GM18907 (cell line): ENCODE data around the gene CACYBP.
"Not testable (repeated sequence)": the region's sequence is repeated elsewhere in the genome, so short reads cannot be mapped to it uniquely, and the experiment has no call there.

Source experiments
- ATAC-seq: cut with Tn5 transposase; IDR thresholded peaks from one replicate; pipeline ENCODE4 v1.9.1; 2021; ENCODE audit warnings: mild to moderate bottlenecking, moderate library complexity; ENCODE audit not compliant: unreplicated experiment

The CACYBP gene

GRCh38 chr1:175005085-175005783 is 5.5 kb downstream of the CACYBP start:
- no peak for ATAC-seq

- no peak for ATAC-seq
These were observed 9.8 kb downstream of the CACYBP start for GRCh38 chr1:175009532-175009931.

GRCh38 chr1:175013445-175013844 is 13.7 kb downstream of the CACYBP start:
- ATAC-seq: no peak

GRCh38 chr1:175015243-175015642 is 15.5 kb downstream of the CACYBP start:
- no peak for ATAC-seq

- no peak for ATAC-seq
These were observed 19.8 kb downstream of the CACYBP start for GRCh38 chr1:175019524-175019923.

GRCh38 chr1:175023043-175023921 is 23.5 kb downstream of the CACYBP start, which contains the start of gene MRPS14:
Gene MRPS14, minus strand, starts transcription at chr1:175023425. Its CDS starts 17 bp downstream, at chr1:175023408.
- ATAC-seq: peak; percentile 96

GRCh38 chr1:175023922-175024242 is 24.1 kb downstream of the CACYBP start:
- not testable (repeated sequence) for ATAC-seq

GRCh38 chr1:175024773-175025172 is 25.0 kb downstream of the CACYBP start:
- ATAC-seq: no peak

- no peak for ATAC-seq
These were observed 34.2 kb downstream of the CACYBP start for GRCh38 chr1:175033953-175034352.

GRCh38 chr1:175034775-175035174 is 35.0 kb downstream of the CACYBP start:
- ATAC-seq: no peak

- no peak for ATAC-seq
These were observed 36.1 kb downstream of the CACYBP start for GRCh38 chr1:175035865-175036264.

- ATAC-seq: no peak
These were observed 36.7 kb downstream of the CACYBP start for GRCh38 chr1:175036476-175036875.

- no peak for ATAC-seq
These were observed 37.7 kb downstream of the CACYBP start for GRCh38 chr1:175037416-175037815.

GRCh38 chr1:175040324-175040879 is 40.7 kb downstream of the CACYBP start:
- ATAC-seq: no peak

- no peak for ATAC-seq
These were observed 42.9 kb downstream of the CACYBP start for GRCh38 chr1:175042650-175043049.

- ATAC-seq: no peak
These were observed 44.1 kb downstream of the CACYBP start for GRCh38 chr1:175043824-175044223.

GRCh38 chr1:175044591-175044990 is 44.8 kb downstream of the CACYBP start:
- not testable (repeated sequence) for ATAC-seq

- ATAC-seq: no peak
These were observed 45.4 kb downstream of the CACYBP start for GRCh38 chr1:175045097-175045496.

GRCh38 chr1:175045519-175045918 is 45.8 kb downstream of the CACYBP start:
- no peak for ATAC-seq

- no peak for ATAC-seq
These were observed 51.2 kb downstream of the CACYBP start for GRCh38 chr1:175050992-175051391.

- ATAC-seq: no peak
These were observed 55.0 kb downstream of the CACYBP start for GRCh38 chr1:175054736-175055135.
